Neural progenitor cell (in vitro differentiated cells): Measurements from ENCODE around the gene PHF10. TPM values are rescaled to one million over a fixed set of nuclear protein-coding genes. Genes with fewer than 3 reads are reported as not detected.

Source experiments
- DNase-seq: peaks from one replicate; pipeline ENCODE4 v3.0.0-alpha.2; 2016; ENCODE audit warnings: low spot score
- H2AFZ ChIP-seq: fragments of 200-600 bp; sonication (generic); replicated peaks from 2 replicates; pipeline ENCODE4 v1.6.1; 2016; ENCODE audit warnings: antibody characterized with exemption
- H3F3A ChIP-seq: fragments of 200-600 bp; sonication (generic); 2 replicates; pipeline ENCODE4 v1.6.1; 2016; ENCODE audit warnings: antibody characterized with exemption, low read depth
- H3K27ac ChIP-seq: fragments of 200-600 bp; sonication (generic); 2 replicates; pipeline ENCODE4 v1.5.1; 2016; ENCODE audit warnings: mild to moderate bottlenecking
- H3K27me3 ChIP-seq: fragments of 200-600 bp; sonication (generic); 2 replicates; pipeline ENCODE4 v1.6.1; 2016; ENCODE audit warnings: mild to moderate bottlenecking, moderate library complexity
- H3K36me3 ChIP-seq: fragments of 200-600 bp; sonication (generic); 2 replicates; pipeline ENCODE4 v1.5.1; 2016
- H3K4me1 ChIP-seq: fragments of 200-600 bp; sonication (generic); 2 replicates; pipeline ENCODE4 v1.6.1; 2016; ENCODE audit warnings: mixed run types
- H3K4me2 ChIP-seq: fragments of 200-600 bp; sonication (generic); 2 replicates; pipeline ENCODE4 v1.6.1; 2016
- H3K4me3 ChIP-seq: fragments of 200-600 bp; sonication (generic); 2 replicates; pipeline ENCODE4 v1.5.1; 2016
- H3K79me2 ChIP-seq: fragments of 200-600 bp; sonication (generic); 2 replicates; pipeline ENCODE4 v1.6.1; 2016; ENCODE audit warnings: low read depth
- H3K9ac ChIP-seq: fragments of 200-600 bp; sonication (generic); 2 replicates; pipeline ENCODE4 v1.6.1; 2016
- H3K9me3 ChIP-seq: fragments of 200-600 bp; sonication (generic); 2 replicates; pipeline ENCODE4 v1.5.1; 2016; ENCODE audit warnings: low read depth
- H4K20me1 ChIP-seq: fragments of 200-600 bp; sonication (generic); 2 replicates; pipeline ENCODE4 v1.6.1; 2016; ENCODE audit warnings: low read depth
- H3K27ac Mint-ChIP-seq: 3 replicates; pipeline ENCODE4 v1.8.0; 2021; ENCODE audit warnings: mixed read lengths
- H3K27me3 Mint-ChIP-seq: 2 replicates; pipeline ENCODE4 v1.8.0; 2022; ENCODE audit warnings: low read depth, mild to moderate bottlenecking, inconsistent platforms, moderate library complexity, mixed read lengths; ENCODE audit not compliant: insufficient read depth
- H3K36me3 Mint-ChIP-seq: 3 replicates; pipeline ENCODE4 v1.8.0; 2021; ENCODE audit warnings: mixed read lengths
- H3K4me1 Mint-ChIP-seq: 3 replicates; pipeline ENCODE4 v1.8.0; 2021; ENCODE audit warnings: mixed read lengths
- H3K4me3 Mint-ChIP-seq: 3 replicates; pipeline ENCODE4 v1.8.0; 2021; ENCODE audit warnings: mild to moderate bottlenecking, moderate library complexity, mixed read lengths
- H3K9me3 Mint-ChIP-seq: 3 replicates; pipeline ENCODE4 v1.8.0; 2020; ENCODE audit warnings: mixed read lengths
- EZH2 ChIP-seq: fragments of 200-600 bp; sonication (generic); IDR thresholded peaks from 2 replicates; pipeline ENCODE4 v1.6.1; 2017; ENCODE audit warnings: antibody characterized with exemption, mild to moderate bottlenecking, moderate library complexity
- EZH2phosphoT487 ChIP-seq: fragments of 200-600 bp; sonication (generic); IDR thresholded peaks from 2 replicates; pipeline ENCODE4 v1.6.1; 2017; ENCODE audit warnings: antibody characterized with exemption
- total RNA-seq: library from RNA; depleted of rRNA; stranded (reverse); fragments of >200 nt; gene quantifications from 2 replicates; pipeline ENCODE4 v1.2.3, GENCODE V29; 2015; ENCODE audit warnings: low replicate concordance
- TF ChIP-seq, protein P1 (sequence below): fragments of 200-600 bp; sonication (generic); IDR thresholded peaks from 2 replicates; pipeline ENCODE4 v1.5.1; 2017; ENCODE audit warnings: antibody characterized with exemption, mild to moderate bottlenecking

Gene PHF10
- total RNA-seq, 1 donor from 2014 or later, result 43.0 TPM

DNA sequence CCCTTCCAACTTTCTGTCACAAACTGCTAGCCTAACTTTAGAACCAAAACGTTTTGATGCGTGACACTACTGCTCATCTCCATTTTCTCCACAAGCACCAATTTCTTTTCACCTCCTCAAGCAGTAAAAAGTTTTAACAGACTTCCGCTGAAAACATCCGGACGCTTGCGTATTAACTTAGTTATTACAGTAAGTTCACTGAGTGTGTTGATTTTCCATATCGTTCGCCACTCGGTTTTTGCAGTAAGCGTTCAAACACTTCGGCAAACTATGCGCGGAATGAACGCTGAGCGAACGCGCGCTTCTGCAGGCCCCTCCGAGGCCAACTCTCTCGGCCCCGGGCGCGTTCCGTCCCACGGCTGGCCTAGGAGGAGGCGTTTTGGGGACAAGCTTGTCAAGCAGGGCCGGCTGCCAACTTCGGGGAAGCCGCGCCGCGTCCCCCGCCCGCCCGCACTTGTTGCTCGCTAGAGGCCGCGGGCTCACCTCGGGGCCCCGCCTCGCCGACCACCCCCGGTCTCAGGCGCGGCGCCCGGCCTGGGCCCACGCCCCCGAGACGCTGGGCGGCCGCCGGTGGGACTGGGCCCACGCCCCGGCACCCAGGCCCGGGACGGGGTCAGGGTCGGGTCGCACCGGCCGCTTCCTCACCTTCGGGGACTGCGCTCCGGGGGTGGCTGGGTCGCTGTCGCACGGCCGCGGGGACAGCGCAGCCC, 945 bp downstream of the PHF10 start:
- Histone ChIP-seq H3K9me3 (no peaks in the 10 kb centered on the region), H3K36me3 (no peaks in the 10 kb centered on the region), H4K20me1 (peaks cover 52% of the 10 kb centered on the region), H3K4me1 (peaks cover 31% of the 10 kb centered on the region), H2AFZ (peak overlapping the region; percentile 3), H3K4me3 (peak overlapping the region; percentile 93), H3K4me2 (peak overlapping the region; percentile 98), H3K27me3 (no peaks in the 10 kb centered on the region), H3K27ac (peak overlapping the region; percentile 7), H3F3A (peaks cover 31% of the 10 kb centered on the region), H3K9ac (peak overlapping the region; percentile 66), H3K79me2 (peaks cover 68% of the 10 kb centered on the region)
- DNase-seq, result peak; percentile 81
- H3K36me3 Mint-ChIP-seq, result no peaks in the 10 kb centered on the region
- TF ChIP-seq EZH2 (no peak), EZH2phosphoT487 (no peak)
- TF ChIP-seq, protein P1, sequence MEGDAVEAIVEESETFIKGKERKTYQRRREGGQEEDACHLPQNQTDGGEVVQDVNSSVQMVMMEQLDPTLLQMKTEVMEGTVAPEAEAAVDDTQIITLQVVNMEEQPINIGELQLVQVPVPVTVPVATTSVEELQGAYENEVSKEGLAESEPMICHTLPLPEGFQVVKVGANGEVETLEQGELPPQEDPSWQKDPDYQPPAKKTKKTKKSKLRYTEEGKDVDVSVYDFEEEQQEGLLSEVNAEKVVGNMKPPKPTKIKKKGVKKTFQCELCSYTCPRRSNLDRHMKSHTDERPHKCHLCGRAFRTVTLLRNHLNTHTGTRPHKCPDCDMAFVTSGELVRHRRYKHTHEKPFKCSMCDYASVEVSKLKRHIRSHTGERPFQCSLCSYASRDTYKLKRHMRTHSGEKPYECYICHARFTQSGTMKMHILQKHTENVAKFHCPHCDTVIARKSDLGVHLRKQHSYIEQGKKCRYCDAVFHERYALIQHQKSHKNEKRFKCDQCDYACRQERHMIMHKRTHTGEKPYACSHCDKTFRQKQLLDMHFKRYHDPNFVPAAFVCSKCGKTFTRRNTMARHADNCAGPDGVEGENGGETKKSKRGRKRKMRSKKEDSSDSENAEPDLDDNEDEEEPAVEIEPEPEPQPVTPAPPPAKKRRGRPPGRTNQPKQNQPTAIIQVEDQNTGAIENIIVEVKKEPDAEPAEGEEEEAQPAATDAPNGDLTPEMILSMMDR, result no peak
- peaks cover 2% of the 10 kb centered on the region for H3K9me3 Mint-ChIP-seq
- H3K27ac Mint-ChIP-seq, result peak overlapping the region; percentile 5
- peaks cover 11% of the 10 kb centered on the region for H3K27me3 Mint-ChIP-seq
- H3K4me1 Mint-ChIP-seq, result peaks cover 34% of the 10 kb centered on the region
- peak overlapping the region; percentile 91 for H3K4me3 Mint-ChIP-seq

DNA sequence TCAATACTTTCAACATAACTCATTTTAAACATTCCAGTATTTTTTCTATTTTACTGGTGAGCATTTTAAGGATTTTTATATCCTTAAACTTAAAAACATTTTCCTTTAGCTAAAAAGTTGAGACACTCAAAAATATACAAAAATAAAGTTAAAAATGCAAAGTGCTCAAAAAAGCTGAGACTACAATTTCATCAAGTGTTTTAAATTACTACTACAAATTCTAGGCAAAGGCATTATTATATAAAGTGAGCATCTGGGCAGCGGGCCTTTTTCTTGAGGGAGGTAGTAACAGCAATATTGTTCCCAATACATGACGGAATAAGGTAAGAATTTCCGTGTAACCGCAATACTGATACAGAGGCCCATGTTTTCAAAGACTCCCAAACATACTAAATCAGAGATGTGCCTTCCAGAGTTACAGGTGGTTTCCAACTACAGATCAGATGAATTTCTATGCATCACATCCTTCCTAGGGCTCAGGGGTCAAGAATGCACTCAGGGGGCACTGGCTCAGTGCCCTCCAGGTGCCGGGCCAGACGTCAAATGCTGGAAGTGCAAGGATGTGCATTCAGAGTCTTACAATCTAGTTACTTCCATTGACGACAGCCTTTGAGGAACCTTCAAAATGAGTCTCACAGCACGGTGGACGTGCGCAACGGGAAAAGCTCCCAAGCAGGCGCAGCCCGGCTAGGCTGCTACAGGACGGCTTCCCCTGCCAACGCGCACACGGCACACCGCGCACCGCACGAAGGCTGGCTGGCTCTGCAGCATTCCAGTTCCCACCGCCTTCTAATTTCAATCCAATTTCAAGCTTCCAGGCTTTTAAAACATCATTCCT, 1.7 kb downstream of the PHF10 start:
- peak; percentile 68 for DNase-seq
- no peak overlapping the region for H3K27ac ChIP-seq

DNA sequence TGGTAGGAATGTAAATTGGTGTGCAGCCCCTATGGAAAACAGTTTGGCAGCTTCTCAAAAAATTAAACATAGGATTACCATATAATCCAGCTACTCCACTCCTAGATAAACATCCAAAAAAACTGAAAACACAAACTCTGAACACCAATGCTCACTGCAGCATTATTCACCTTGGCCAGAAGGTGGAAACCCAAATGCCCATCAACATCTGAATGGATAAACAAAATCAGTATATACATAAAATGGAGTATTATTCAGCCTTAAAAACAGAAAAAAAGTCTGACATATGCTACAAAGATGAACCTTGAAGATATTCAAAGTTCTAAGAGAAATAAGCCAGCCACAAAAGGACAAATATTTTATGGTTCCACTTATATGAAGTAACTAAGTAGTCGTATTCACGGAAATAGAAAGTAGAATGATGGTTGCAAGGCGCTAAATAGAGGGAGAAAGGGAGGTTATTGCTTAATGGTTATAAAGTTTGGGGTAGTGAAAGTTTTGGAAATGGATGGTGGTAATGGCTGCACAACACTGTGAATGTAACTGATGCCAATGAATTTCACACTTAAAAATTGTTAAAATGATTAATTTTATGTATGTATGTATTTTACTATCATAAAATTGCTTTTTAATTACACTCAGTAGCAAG, 4.0 kb downstream of the PHF10 start:
- Mint-ChIP-seq H3K27me3 (peaks cover 7% of the 10 kb centered on the region), H3K36me3 (peaks cover 6% of the 10 kb centered on the region), H3K4me1 (peaks cover 18% of the 10 kb centered on the region), H3K4me3 (no peak overlapping the region), H3K9me3 (peaks cover 2% of the 10 kb centered on the region), H3K27ac (no peak overlapping the region)
- no peaks in the 10 kb centered on the region for H3K9me3 ChIP-seq
- peaks cover 19% of the 10 kb centered on the region for H3K36me3 ChIP-seq
- peaks cover 67% of the 10 kb centered on the region for H3K79me2 ChIP-seq
- no peak overlapping the region for H3K27ac ChIP-seq
- peaks cover 20% of the 10 kb centered on the region for H3F3A ChIP-seq
- no peaks in the 10 kb centered on the region for H3K27me3 ChIP-seq
- TF ChIP-seq, protein P1, result no peak
- TF ChIP-seq EZH2phosphoT487 (no peak), EZH2 (no peak)
- no peak for DNase-seq
- H3K4me3 ChIP-seq, result no peak overlapping the region
- peaks cover 20% of the 10 kb centered on the region for H3K4me1 ChIP-seq
- no peak overlapping the region for H2AFZ ChIP-seq
- no peak overlapping the region for H3K9ac ChIP-seq
- peaks cover 48% of the 10 kb centered on the region for H4K20me1 ChIP-seq
- no peak overlapping the region for H3K4me2 ChIP-seq

More for the DNA sequence above, 1.7 kb downstream of the PHF10 start:
- Mint-ChIP-seq H3K9me3 (peaks cover 2% of the 10 kb centered on the region), H3K27me3 (peaks cover 11% of the 10 kb centered on the region), H3K4me3 (peak overlapping the region; percentile 91), H3K4me1 (peaks cover 34% of the 10 kb centered on the region), H3K36me3 (no peaks in the 10 kb centered on the region), H3K27ac (peak overlapping the region; percentile 5)
- Histone ChIP-seq H3K9me3 (no peaks in the 10 kb centered on the region), H2AFZ (no peak overlapping the region), H3K4me3 (peak overlapping the region; percentile 93), H3K9ac (peak overlapping the region; percentile 66), H3K4me2 (peak overlapping the region; percentile 98), H3K79me2 (peaks cover 76% of the 10 kb centered on the region), H3F3A (peaks cover 31% of the 10 kb centered on the region), H3K4me1 (peaks cover 31% of the 10 kb centered on the region), H3K27me3 (no peaks in the 10 kb centered on the region), H4K20me1 (peaks cover 52% of the 10 kb centered on the region), H3K36me3 (peaks cover 7% of the 10 kb centered on the region)
- TF ChIP-seq, protein P1, result no peak
- TF ChIP-seq EZH2phosphoT487, result peak; percentile 11
